ENCODE measurements around the gene SLCO3A1.

The SLCO3A1 gene

GRCh38 chr15:91912336-91912735, 58.8 kb downstream of the SLCO3A1 start:
- ChIA-PET POLR2A (no interaction called here), CTCF (no interaction called here)
- TF ChIP-seq GLIS2 (tag by site-specific recombination; IDR thresholded peaks at IDR 0.05) (no peak), ZNF747 (tag by site-specific recombination; IDR thresholded peaks at IDR 0.05) (no peak), ZNF2 (tag by site-specific recombination; IDR thresholded peaks at IDR 0.05) (no peak), ZNF16 (tag by site-specific recombination; IDR thresholded peaks at IDR 0.05; ENCODE audit: low read depth) (no peak), ZNF391 (tag by site-specific recombination; IDR thresholded peaks at IDR 0.05; ENCODE audit: borderline replicate concordance, low read depth) (no peak), ZBTB21 (tag by site-specific recombination; IDR thresholded peaks at IDR 0.05) (no peak)
- Histone ChIP-seq H3K4me3 (ENCODE audit: low read depth, low read length) (no peak overlapping the region), H3K9me3 (ENCODE audit: control insufficient read depth, insufficient read depth, low read depth, low read length) (no peaks in the 10 kb centered on the region), H3K36me3 (ENCODE audit: control insufficient read depth in 2 of 2, insufficient read depth in 1 of 2, low read length in 2 of 2) (no peaks in the 10 kb centered on the region), H3K27ac (ENCODE audit: extremely low read depth, low read depth, low read length) (no peak overlapping the region), H3K4me1 (ENCODE audit: control insufficient read depth, insufficient read depth, low read length) (peaks cover 14% of the 10 kb centered on the region)

- POLR2A ChIA-PET = no interaction called here
- peaks cover 14% of the 10 kb centered on the region for H3K4me1 ChIP-seq (ENCODE audit: control insufficient read depth, insufficient read depth, low read length)
- TF ChIP-seq AEBP2 (tag by site-specific recombination; IDR thresholded peaks at IDR 0.05; ENCODE audit: borderline replicate concordance) (no peak), ZFP69B (tag by site-specific recombination; IDR thresholded peaks at IDR 0.05) (no peak), ZNF571 (tag by site-specific recombination; IDR thresholded peaks at IDR 0.05) (no peak), ZNF24 (tag by site-specific recombination; IDR thresholded peaks at IDR 0.05) (no peak), ZNF791 (tag by site-specific recombination; IDR thresholded peaks at IDR 0.05) (no peak), ZNF692 (tag by site-specific recombination; IDR thresholded peaks at IDR 0.05) (no peak), SP3 (tag by site-specific recombination; IDR thresholded peaks at IDR 0.05) (no peak), SP2 (tag by site-specific recombination; IDR thresholded peaks at IDR 0.05) (no peak)
- TF ChIP-seq, protein P1, sequence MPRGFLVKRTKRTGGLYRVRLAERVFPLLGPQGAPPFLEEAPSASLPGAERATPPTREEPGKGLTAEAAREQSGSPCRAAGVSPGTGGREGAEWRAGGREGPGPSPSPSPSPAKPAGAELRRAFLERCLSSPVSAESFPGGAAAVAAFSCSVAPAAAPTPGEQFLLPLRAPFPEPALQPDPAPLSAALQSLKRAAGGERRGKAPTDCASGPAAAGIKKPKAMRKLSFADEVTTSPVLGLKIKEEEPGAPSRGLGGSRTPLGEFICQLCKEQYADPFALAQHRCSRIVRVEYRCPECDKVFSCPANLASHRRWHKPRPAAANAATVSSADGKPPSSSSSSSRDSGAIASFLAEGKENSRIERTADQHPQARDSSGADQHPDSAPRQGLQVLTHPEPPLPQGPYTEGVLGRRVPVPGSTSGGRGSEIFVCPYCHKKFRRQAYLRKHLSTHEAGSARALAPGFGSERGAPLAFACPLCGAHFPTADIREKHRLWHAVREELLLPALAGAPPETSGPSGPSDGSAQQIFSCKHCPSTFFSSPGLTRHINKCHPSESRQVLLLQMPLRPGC (tag by site-specific recombination; IDR thresholded peaks at IDR 0.05) = no peak
- H3K36me3 ChIP-seq (ENCODE audit: control insufficient read depth in 2 of 2, insufficient read depth in 1 of 2, low read length in 2 of 2) = no peaks in the 10 kb centered on the region
- no peaks in the 10 kb centered on the region for H3K9me3 ChIP-seq (ENCODE audit: control insufficient read depth, insufficient read depth, low read depth, low read length)
- no peak overlapping the region for H3K27ac ChIP-seq (ENCODE audit: extremely low read depth, low read depth, low read length)
- no peak overlapping the region for H3K4me3 ChIP-seq (ENCODE audit: low read depth, low read length)
- CTCF ChIA-PET = no interaction called here
These were observed 60.1 kb downstream of the SLCO3A1 start for GRCh38 chr15:91913560-91913959.

DNA sequence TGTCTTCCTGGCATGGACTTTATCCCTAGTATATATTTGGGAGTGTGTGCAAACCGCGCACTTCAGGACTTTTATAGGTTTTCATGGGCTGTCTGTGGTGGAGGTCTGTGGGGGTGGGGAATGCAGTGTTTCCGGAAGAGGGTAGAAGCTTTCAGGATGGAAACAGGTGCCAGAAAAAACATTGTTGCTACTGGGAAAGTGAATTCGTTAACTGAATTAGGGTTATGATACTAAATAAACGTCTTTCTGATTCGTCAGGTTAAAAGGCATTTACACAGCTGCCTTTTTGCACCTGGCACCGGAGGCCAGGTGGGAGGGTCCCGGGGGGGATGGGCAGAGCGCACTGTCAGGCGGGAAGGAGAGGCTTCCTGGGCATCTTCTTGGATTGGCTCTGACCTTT, 62.1 kb downstream of the SLCO3A1 start:
- Histone ChIP-seq H3K9me3 (ENCODE audit: control insufficient read depth, insufficient read depth, low read depth, low read length) (no peaks in the 10 kb centered on the region), H3K27ac (ENCODE audit: extremely low read depth, low read depth, low read length) (peak overlapping the region; percentile 42), H3K4me1 (ENCODE audit: control insufficient read depth, insufficient read depth, low read length) (peaks cover 14% of the 10 kb centered on the region), H3K36me3 (ENCODE audit: control insufficient read depth in 2 of 2, insufficient read depth in 1 of 2, low read length in 2 of 2) (no peaks in the 10 kb centered on the region), H3K4me3 (ENCODE audit: low read depth, low read length) (no peak overlapping the region)
- ChIA-PET POLR2A (no interaction called here), CTCF (no interaction called here)
- TF ChIP-seq REPIN1 (tag by site-specific recombination; IDR thresholded peaks at IDR 0.05; ENCODE audit: low read depth) (no peak), ZNF311 (tag by site-specific recombination; IDR thresholded peaks at IDR 0.05; ENCODE audit: borderline replicate concordance) (no peak), ZNF366 (tag by site-specific recombination; conservative IDR thresholded peaks at IDR 0.05) (no peak), ZIC2 (tag by site-specific recombination; IDR thresholded peaks at IDR 0.05) (no peak), BCL11B (tag by site-specific recombination; IDR thresholded peaks at IDR 0.05; ENCODE audit: low read depth) (no peak), KLF16 (tag by site-specific recombination; IDR thresholded peaks at IDR 0.05) (0 out of 2 replicates have a peak, but pooled peaks have one; percentile 23), ZNF670 (tag by site-specific recombination; IDR thresholded peaks at IDR 0.05; ENCODE audit: low read depth) (no peak), ZNF202 (tag by site-specific recombination; IDR thresholded peaks at IDR 0.05; ENCODE audit: borderline replicate concordance) (no peak), ZNF433 (tag by site-specific recombination; IDR thresholded peaks at IDR 0.05; ENCODE audit: low read depth) (no peak), ZBTB20 (tag by site-specific recombination; IDR thresholded peaks at IDR 0.05) (0 out of 2 replicates have a peak, but pooled peaks have one; percentile 4), ZNF423 (tag by site-specific recombination; IDR thresholded peaks at IDR 0.05) (no peak), FEZF1 (tag by site-specific recombination; IDR thresholded peaks at IDR 0.05) (peak; percentile 16; the same call in 1 of the 2 replicates), PRDM6 (tag by site-specific recombination; IDR thresholded peaks at IDR 0.05) (peak; percentile 42; the same call in 1 of the 2 replicates), ZBTB21 (tag by site-specific recombination; IDR thresholded peaks at IDR 0.05) (no peak), ZNF624 (tag by site-specific recombination; IDR thresholded peaks at IDR 0.05) (no peak)
